ENCODE results near the gene EFHC1.

The EFHC1 gene

GRCh38 chr6:52544602-52545405 lies 124.7 kb downstream of the EFHC1 start:
- no peaks in the 10 kb centered on the region for H3K9me3 ChIP-seq (ENCODE audit: control insufficient read depth, insufficient read depth, low read length)
- peaks cover 40% of the 10 kb centered on the region for H3K4me1 ChIP-seq (ENCODE audit: insufficient read depth, low read length)
- no peaks in the 10 kb centered on the region for H3K36me3 ChIP-seq (ENCODE audit: insufficient read depth, low read length)
- H3K9ac ChIP-seq (ENCODE audit: low read depth, low read length), result no peak overlapping the region

GRCh38 chr6:52545406-52546119 lies 125.4 kb downstream of the EFHC1 start:
- no peaks in the 10 kb centered on the region for H3K36me3 ChIP-seq (ENCODE audit: insufficient read depth, low read length)
- H3K9ac ChIP-seq (ENCODE audit: low read depth, low read length), result no peak overlapping the region
- no peaks in the 10 kb centered on the region for H3K9me3 ChIP-seq (ENCODE audit: control insufficient read depth, insufficient read depth, low read length)
- H3K4me1 ChIP-seq (ENCODE audit: insufficient read depth, low read length), result peaks cover 38% of the 10 kb centered on the region

DNA sequence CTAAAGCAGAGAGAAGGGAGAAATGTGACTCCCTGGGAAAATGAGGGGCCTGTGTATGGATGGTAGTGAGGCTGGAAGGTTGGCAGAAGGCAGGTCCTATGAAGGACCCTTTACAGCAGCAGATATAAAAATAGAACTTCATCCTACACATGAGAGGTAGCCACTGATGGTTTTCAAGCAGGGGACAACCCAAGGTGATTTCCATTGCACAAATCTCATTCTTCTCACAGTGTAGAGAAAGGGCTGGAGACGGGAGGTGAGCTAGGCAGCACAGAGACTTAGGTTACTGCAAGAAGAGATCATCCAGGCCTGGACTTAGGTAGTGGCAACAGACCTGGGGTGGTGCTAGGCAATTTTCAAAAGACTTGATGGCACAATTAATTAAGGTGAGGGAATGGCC lies 126.0 kb downstream of the EFHC1 start:
- Histone ChIP-seq H3K9ac (ENCODE audit: low read depth, low read length) (no peak overlapping the region), H3K36me3 (ENCODE audit: insufficient read depth, low read length) (no peaks in the 10 kb centered on the region), H3K4me1 (ENCODE audit: insufficient read depth, low read length) (peaks cover 41% of the 10 kb centered on the region), H3K9me3 (ENCODE audit: control insufficient read depth, insufficient read depth, low read length) (no peaks in the 10 kb centered on the region)

DNA sequence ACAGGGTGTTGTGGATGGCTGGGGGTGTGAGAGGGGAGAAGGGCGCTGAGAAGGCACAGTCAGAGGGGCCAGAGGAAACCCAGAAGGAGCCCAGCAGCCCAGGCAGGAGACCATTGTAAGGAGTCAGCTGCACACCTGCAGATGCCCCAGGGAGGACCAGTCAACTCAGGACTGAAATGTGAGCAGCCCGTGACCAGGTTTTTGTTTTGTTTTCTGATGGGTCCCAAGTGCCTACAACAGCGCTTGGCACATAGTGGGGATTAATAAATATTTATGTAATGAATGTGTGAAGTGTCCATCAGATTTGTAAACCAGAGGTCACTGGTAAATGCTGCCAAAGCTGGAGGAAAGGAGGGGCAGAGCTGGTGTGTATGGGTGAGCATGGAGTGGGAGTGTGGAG lies 126.5 kb downstream of the EFHC1 start:
- no peak overlapping the region for H3K9ac ChIP-seq (ENCODE audit: low read depth, low read length)
- H3K36me3 ChIP-seq (ENCODE audit: insufficient read depth, low read length), result no peaks in the 10 kb centered on the region
- H3K9me3 ChIP-seq (ENCODE audit: control insufficient read depth, insufficient read depth, low read length), result no peaks in the 10 kb centered on the region
- peaks cover 46% of the 10 kb centered on the region for H3K4me1 ChIP-seq (ENCODE audit: insufficient read depth, low read length)

GRCh38 chr6:52547647-52548352 lies 127.7 kb downstream of the EFHC1 start:
- Histone ChIP-seq H3K9me3 (ENCODE audit: control insufficient read depth, insufficient read depth, low read length) (no peaks in the 10 kb centered on the region), H3K4me1 (ENCODE audit: insufficient read depth, low read length) (peaks cover 57% of the 10 kb centered on the region), H3K9ac (ENCODE audit: low read depth, low read length) (no peak overlapping the region), H3K36me3 (ENCODE audit: insufficient read depth, low read length) (no peaks in the 10 kb centered on the region)

GRCh38 chr6:52548353-52548713 lies 128.2 kb downstream of the EFHC1 start:
- no peaks in the 10 kb centered on the region for H3K36me3 ChIP-seq (ENCODE audit: insufficient read depth, low read length)
- H3K4me1 ChIP-seq (ENCODE audit: insufficient read depth, low read length), result peaks cover 59% of the 10 kb centered on the region
- H3K9ac ChIP-seq (ENCODE audit: low read depth, low read length), result no peak overlapping the region
- H3K9me3 ChIP-seq (ENCODE audit: control insufficient read depth, insufficient read depth, low read length), result no peaks in the 10 kb centered on the region

- H3K36me3 ChIP-seq (ENCODE audit: insufficient read depth, low read length), result no peaks in the 10 kb centered on the region
- no peak overlapping the region for H3K9ac ChIP-seq (ENCODE audit: low read depth, low read length)
- H3K4me1 ChIP-seq (ENCODE audit: insufficient read depth, low read length), result peaks cover 60% of the 10 kb centered on the region
- no peaks in the 10 kb centered on the region for H3K9me3 ChIP-seq (ENCODE audit: control insufficient read depth, insufficient read depth, low read length)
These were observed 128.9 kb downstream of the EFHC1 start for GRCh38 chr6:52548999-52549398.

- Histone ChIP-seq H3K36me3 (ENCODE audit: insufficient read depth, low read length) (no peaks in the 10 kb centered on the region), H3K9me3 (ENCODE audit: control insufficient read depth, insufficient read depth, low read length) (no peaks in the 10 kb centered on the region), H3K9ac (ENCODE audit: low read depth, low read length) (no peak overlapping the region), H3K4me1 (ENCODE audit: insufficient read depth, low read length) (peaks cover 55% of the 10 kb centered on the region)
These were observed 129.3 kb downstream of the EFHC1 start for GRCh38 chr6:52549428-52549827.

GRCh38 chr6:52550014-52550575 lies 130.0 kb downstream of the EFHC1 start:
- H3K36me3 ChIP-seq (ENCODE audit: insufficient read depth, low read length), result no peaks in the 10 kb centered on the region
- H3K9me3 ChIP-seq (ENCODE audit: control insufficient read depth, insufficient read depth, low read length), result no peaks in the 10 kb centered on the region
- peaks cover 49% of the 10 kb centered on the region for H3K4me1 ChIP-seq (ENCODE audit: insufficient read depth, low read length)
- H3K9ac ChIP-seq (ENCODE audit: low read depth, low read length), result no peak overlapping the region

GRCh38 chr6:52550870-52551269 lies 130.7 kb downstream of the EFHC1 start:
- peaks cover 41% of the 10 kb centered on the region for H3K4me1 ChIP-seq (ENCODE audit: insufficient read depth, low read length)
- no peaks in the 10 kb centered on the region for H3K9me3 ChIP-seq (ENCODE audit: control insufficient read depth, insufficient read depth, low read length)
- H3K9ac ChIP-seq (ENCODE audit: low read depth, low read length), result no peak overlapping the region
- no peaks in the 10 kb centered on the region for H3K36me3 ChIP-seq (ENCODE audit: insufficient read depth, low read length)

DNA sequence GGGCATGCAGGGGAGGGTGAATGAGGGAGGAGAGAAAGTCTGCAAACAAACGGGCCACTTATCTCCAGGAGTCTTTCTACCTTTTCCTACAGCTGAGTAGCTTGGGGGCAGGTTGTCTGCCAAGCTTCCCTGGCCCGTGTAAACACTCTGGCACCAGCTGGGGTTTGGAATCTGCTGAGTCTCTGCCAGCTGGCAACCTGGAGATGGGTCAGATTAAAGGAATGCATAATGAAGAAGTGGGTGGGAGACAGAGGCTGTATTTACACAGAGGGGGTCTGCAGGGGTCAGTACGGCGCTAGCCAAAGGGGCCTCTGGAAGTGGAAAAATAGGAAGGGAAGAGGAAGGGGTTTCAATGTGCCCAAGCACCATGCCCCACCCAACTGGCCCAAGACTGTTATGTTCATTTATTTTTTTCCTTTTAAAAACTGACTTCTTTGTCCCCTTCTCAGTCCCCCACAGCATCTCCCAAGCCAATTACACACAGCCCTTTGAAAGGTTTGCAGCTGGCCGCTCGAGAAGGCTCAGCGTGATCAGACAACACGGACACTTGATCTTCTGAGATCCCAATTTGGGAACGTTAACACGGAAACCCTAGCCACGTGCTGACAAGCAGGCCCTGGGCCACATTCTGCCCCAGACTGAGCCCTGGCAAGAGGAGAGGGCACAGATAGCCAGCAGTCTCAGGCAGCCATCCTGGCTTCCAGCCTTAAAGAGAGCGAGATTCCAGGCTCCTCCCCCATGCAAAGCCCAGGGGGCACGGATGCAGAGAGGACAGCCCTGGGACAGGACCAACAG lies 131.5 kb downstream of the EFHC1 start:
- peaks cover 40% of the 10 kb centered on the region for H3K4me1 ChIP-seq (ENCODE audit: insufficient read depth, low read length)
- H3K36me3 ChIP-seq (ENCODE audit: insufficient read depth, low read length), result no peaks in the 10 kb centered on the region
- H3K9ac ChIP-seq (ENCODE audit: low read depth, low read length), result peak overlapping the region; percentile 30; the same call in 1 of the 2 replicates
- no peaks in the 10 kb centered on the region for H3K9me3 ChIP-seq (ENCODE audit: control insufficient read depth, insufficient read depth, low read length)

GRCh38 chr6:52552278-52552643 lies 132.1 kb downstream of the EFHC1 start:
- Histone ChIP-seq H3K9ac (ENCODE audit: low read depth, low read length) (peak overlapping the region; percentile 30; the same call in 1 of the 2 replicates), H3K9me3 (ENCODE audit: control insufficient read depth, insufficient read depth, low read length) (no peaks in the 10 kb centered on the region), H3K36me3 (ENCODE audit: insufficient read depth, low read length) (no peaks in the 10 kb centered on the region), H3K4me1 (ENCODE audit: insufficient read depth, low read length) (peaks cover 40% of the 10 kb centered on the region)

DNA sequence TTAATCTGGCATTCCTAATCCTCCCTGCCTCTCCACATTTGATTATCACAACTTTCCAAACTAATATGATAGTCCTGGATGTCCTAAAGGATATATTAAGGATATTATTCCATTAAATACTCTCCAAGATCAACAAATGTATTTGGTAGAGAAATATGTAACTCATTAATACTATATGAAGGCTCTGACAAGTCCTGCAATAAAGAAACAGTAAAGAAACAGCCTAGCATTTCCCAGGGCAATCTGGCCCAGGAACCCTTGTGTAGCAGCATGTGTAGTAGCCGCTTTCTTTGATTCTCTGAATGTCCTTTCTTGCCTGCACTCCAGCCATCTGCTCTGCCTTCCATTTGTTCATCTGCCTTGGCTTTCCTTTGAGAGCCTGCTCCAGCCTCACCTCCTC lies 133.0 kb downstream of the EFHC1 start:
- no peaks in the 10 kb centered on the region for H3K36me3 ChIP-seq (ENCODE audit: insufficient read depth, low read length)
- no peaks in the 10 kb centered on the region for H3K9me3 ChIP-seq (ENCODE audit: control insufficient read depth, insufficient read depth, low read length)
- no peak overlapping the region for H3K9ac ChIP-seq (ENCODE audit: low read depth, low read length)
- peaks cover 42% of the 10 kb centered on the region for H3K4me1 ChIP-seq (ENCODE audit: insufficient read depth, low read length)

GRCh38 chr6:52553719-52554118 lies 133.6 kb downstream of the EFHC1 start:
- Histone ChIP-seq H3K9me3 (ENCODE audit: control insufficient read depth, insufficient read depth, low read length) (no peaks in the 10 kb centered on the region), H3K4me1 (ENCODE audit: insufficient read depth, low read length) (peaks cover 47% of the 10 kb centered on the region), H3K9ac (ENCODE audit: low read depth, low read length) (no peak overlapping the region), H3K36me3 (ENCODE audit: insufficient read depth, low read length) (no peaks in the 10 kb centered on the region)

Data from ES-I3 (cell line).